PFSK-1 (cell line): ENCODE data around the gene NEURL1B.

Experiments
- FOXP2 ChIP-seq: optimal IDR thresholded peaks from 2 replicates; pipeline ENCODE3; 2011; ENCODE audit warnings: borderline replicate concordance, control low read depth, inconsistent platforms; ENCODE audit not compliant: insufficient read depth; ENCODE audit errors: extremely low read length, extremely low read depth
- POLR2AphosphoS5 ChIP-seq: IDR thresholded peaks from 2 replicates; pipeline ENCODE4 v1.6.1; 2012; ENCODE audit warnings: low read depth, mild to moderate bottlenecking, control low read depth, low read length, moderate library complexity
- SIN3A ChIP-seq: IDR thresholded peaks from 2 replicates; pipeline ENCODE4 v1.6.1; 2012; ENCODE audit warnings: mild to moderate bottlenecking, low read length, moderate library complexity, borderline replicate concordance; ENCODE audit not compliant: insufficient read depth
- TAF1 ChIP-seq: IDR thresholded peaks from 2 replicates; pipeline ENCODE4 v1.6.1; 2012; ENCODE audit warnings: low read length, control low read depth, borderline replicate concordance; ENCODE audit not compliant: insufficient read depth
- TF ChIP-seq, protein P1 (sequence below), 2 experiments: IDR thresholded peaks; 2 replicates each; pipeline versions ENCODE4 v1.6.1 to v1.8.0; 2011 to 2012; ENCODE audit warnings: low read depth in 2 of 2, low read length in 2 of 2, control low read depth in 1 of 2, inconsistent platforms in 1 of 2, mild to moderate bottlenecking in 1 of 2, moderate library complexity in 1 of 2; ENCODE audit not compliant: insufficient read depth in 1 of 2

Gene NEURL1B

DNA sequence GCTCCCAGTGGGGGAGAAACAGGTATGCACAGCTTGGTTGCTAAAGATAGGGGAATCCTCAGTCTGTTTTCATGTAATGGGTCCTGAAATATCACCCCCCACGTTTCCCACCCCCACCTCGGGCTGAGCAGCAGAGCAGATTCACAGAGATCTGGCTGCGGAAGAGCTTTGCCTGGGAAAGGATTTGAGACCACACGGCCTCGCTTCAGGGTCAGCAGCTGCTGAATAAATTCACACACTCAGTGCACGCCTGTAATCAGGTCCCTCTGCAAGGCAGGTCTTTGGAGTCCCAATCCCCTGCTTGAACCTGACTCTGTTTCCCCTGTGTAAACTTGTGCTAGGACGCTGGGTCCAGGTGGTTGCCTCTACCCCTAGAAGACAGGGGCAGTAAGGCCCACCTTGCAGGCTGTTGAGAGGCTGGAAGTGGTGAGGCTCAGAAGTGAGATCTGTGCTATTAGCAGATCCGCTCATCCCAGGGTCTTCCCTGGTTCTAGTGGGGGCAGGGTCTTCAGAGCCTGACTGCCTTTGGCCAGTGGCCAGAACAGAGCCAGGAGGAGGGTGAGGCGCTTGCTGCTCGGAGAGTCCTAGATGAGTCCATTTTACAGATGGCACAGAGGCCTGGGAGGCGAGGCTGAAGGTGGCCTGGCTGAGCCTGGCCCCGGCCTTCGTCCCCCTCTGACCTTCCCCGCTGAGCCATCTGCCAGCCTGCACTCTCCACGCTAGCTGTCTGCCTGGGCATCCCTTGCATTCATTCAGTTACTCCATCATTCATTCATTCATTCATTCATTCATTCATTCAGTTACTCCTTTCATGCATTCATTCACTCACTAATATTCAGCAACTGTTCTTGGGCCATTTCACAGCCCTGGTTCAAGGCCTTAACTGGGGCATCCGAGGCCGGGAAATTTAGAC lies 16.7 kb upstream of the NEURL1B start:
- TF ChIP-seq FOXP2 (no peak), TAF1 (no peak)

DNA sequence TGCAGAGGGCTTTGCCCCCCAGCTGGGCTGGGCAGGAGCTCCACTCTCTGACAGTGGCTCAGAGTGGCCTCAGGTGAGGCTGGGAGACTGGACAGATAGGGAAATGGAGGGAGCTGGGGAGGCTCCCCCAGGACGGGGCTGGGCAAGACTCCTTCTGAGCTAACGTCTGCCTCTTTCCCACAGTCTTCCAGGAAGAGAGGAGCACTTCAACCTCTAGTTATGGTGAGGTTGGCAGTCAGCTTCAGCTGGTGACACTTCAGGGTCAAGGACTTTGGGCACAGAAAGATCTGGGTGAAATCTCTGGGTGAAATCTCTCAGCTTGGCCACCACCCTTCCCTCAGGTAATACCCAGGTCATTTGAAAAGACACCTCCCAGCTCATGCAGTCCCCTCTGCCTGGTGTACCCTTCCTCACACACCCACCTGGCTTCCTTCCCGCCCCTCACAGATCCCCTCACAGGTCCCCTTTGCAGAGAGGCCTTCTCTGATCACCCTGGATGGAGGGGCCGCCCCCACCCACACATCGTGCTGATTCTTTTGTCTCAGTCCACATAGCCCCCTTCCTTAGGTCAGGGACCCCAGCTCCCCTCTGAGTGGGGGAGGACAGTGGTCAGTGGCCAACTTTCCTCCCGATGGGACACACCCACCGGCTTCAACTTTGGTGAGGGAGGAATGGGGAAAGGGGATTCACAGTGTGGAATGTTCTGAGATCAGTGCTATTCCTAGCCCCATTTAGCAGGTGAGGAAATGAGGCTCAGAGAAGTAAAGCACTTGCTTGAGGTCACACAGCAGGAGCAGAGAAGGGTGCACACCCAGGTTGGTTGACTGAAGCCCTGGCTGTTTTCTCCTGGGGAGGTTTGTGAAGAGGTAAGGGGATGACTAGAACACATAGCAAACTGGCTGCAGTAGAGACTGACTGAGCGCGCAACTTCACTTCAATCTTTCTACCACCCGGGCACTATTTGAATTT lies 15.8 kb upstream of the NEURL1B start:
- TF ChIP-seq POLR2AphosphoS5: no peak
- TF ChIP-seq, protein P1, sequence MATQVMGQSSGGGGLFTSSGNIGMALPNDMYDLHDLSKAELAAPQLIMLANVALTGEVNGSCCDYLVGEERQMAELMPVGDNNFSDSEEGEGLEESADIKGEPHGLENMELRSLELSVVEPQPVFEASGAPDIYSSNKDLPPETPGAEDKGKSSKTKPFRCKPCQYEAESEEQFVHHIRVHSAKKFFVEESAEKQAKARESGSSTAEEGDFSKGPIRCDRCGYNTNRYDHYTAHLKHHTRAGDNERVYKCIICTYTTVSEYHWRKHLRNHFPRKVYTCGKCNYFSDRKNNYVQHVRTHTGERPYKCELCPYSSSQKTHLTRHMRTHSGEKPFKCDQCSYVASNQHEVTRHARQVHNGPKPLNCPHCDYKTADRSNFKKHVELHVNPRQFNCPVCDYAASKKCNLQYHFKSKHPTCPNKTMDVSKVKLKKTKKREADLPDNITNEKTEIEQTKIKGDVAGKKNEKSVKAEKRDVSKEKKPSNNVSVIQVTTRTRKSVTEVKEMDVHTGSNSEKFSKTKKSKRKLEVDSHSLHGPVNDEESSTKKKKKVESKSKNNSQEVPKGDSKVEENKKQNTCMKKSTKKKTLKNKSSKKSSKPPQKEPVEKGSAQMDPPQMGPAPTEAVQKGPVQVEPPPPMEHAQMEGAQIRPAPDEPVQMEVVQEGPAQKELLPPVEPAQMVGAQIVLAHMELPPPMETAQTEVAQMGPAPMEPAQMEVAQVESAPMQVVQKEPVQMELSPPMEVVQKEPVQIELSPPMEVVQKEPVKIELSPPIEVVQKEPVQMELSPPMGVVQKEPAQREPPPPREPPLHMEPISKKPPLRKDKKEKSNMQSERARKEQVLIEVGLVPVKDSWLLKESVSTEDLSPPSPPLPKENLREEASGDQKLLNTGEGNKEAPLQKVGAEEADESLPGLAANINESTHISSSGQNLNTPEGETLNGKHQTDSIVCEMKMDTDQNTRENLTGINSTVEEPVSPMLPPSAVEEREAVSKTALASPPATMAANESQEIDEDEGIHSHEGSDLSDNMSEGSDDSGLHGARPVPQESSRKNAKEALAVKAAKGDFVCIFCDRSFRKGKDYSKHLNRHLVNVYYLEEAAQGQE (IDR thresholded peaks at IDR 0.05; ENCODE audit: insufficient read depth in 1 of 2, low read depth in 2 of 2, low read length in 2 of 2): no peak

DNA sequence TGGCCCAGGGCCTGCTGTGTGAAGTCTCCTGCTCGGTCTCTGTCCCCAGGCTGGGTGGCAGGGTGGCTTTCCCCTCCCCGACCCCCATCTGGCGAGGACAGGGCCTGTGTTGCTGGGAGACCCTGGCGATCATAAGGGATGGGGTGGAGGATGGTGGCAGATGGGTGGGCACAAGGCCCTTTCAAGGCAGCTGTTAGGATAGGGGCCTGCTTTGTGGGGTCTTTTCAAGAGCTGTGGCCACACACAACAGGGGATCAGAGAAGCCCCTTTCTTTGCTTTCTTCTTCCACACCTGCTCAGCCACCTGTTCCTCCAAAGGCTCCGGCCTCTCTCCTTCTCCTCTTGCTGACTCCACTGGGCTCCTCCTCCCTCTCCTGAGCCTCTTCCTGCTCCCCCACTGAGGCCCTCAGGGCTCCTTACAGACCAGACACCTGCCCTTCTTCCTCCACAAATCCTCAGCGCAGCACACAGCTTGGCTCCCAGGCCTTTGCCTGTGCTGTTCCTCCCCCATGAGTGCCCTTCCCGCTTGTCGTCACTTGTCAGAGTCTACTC lies 15.0 kb upstream of the NEURL1B start:
- TF ChIP-seq POLR2AphosphoS5 (no peak), FOXP2 (no peak), SIN3A (no peak), TAF1 (no peak)
- TF ChIP-seq, protein P1 (IDR thresholded peaks at IDR 0.05; ENCODE audit: insufficient read depth in 1 of 2, low read depth in 2 of 2, low read length in 2 of 2): no peak

DNA sequence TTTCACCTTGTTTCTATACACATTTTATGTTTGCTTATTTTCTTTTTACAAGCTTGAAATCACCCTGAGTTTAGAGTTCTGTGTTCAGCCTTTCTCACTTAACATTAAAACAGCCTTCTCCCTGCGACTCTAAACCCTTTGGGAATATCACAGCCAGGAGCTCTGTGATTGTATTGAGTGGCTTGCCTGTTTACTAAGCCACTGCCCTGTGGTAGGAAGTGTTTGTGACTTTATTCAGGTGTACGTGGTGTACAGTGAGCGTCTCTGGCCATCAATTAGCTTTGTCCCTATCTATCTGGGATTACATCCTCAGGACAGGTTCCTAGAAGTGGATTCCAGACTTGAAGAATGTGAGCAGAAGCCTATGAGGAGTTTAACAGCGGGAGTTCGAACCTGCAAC lies 11.0 kb upstream of the NEURL1B start:
- TF ChIP-seq FOXP2: no peak
- TF ChIP-seq, protein P1 (IDR thresholded peaks at IDR 0.05; ENCODE audit: insufficient read depth in 1 of 2, low read depth in 2 of 2, low read length in 2 of 2): no peak
- TF ChIP-seq TAF1: no peak
- TF ChIP-seq SIN3A: no peak
- no peak for TF ChIP-seq POLR2AphosphoS5

DNA sequence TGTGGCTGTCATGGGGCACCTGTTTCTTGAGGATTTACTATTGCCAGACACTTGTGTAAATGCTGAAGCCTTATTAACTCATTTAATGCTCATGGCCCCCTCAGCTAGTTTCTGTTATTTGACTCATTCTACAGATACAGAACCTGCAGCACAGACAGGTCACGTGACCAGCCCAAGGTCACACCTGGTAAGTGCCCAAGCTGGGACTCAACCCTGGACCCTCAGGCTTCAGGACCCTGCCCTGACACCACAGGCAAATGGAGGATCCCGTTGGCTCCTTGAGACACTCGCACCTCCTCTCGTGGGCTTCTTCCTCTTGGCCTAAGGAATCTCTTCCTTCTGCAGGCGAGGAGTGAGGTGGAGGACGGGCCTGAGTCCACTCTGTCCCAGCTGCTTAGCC lies 10.6 kb upstream of the NEURL1B start:
- TF ChIP-seq FOXP2 (no peak), TAF1 (no peak), POLR2AphosphoS5 (no peak), SIN3A (no peak)
- TF ChIP-seq, protein P1 (IDR thresholded peaks at IDR 0.05; ENCODE audit: insufficient read depth in 1 of 2, low read depth in 2 of 2, low read length in 2 of 2): no peak
